Colonic mucosa (tissue), 4 donors: Measurements from ENCODE around the gene SPATA13. TPM values are rescaled to one million over a fixed set of nuclear protein-coding genes. Genes with fewer than 3 reads are reported as not detected.

Source experiments
- DNase-seq: peaks from one replicate; pipeline ENCODE4 v3.0.0-alpha.2; 2020
- H3K27ac ChIP-seq: fragments of 200-600 bp; one replicate; pipeline ENCODE4 v1.8.0; 2021
- H3K27me3 ChIP-seq: fragments of 200-600 bp; one replicate; pipeline ENCODE4 v1.8.0; 2021
- H3K36me3 ChIP-seq: fragments of 200-600 bp; one replicate; pipeline ENCODE4 v1.8.0; 2021
- H3K4me1 ChIP-seq: fragments of 200-600 bp; one replicate; pipeline ENCODE4 v1.8.0; 2021; ENCODE audit warnings: mild to moderate bottlenecking
- H3K4me3 ChIP-seq: fragments of 200-600 bp; one replicate; pipeline ENCODE4 v1.8.0; 2021
- H3K9ac ChIP-seq, 2 donors: one replicate each; pipeline ENCODE4 v1.7.0; 2013; ENCODE audit warnings: control low read depth in 2 of 2, low read depth in 2 of 2, low read length in 2 of 2
- H3K9me3 ChIP-seq: fragments of 200-600 bp; one replicate; pipeline ENCODE4 v1.8.0; 2021
- CTCF ChIP-seq: fragments of 200-600 bp; IDR thresholded peaks from one replicate; pipeline ENCODE4 v1.8.0; 2022; ENCODE audit warnings: antibody characterized with exemption, mild to moderate bottlenecking
- intact Hi-C: fragments of 100-400 bp; cut with DNase I; formaldehyde crosslinking; loops from one replicate; pipeline ENCODE4 v1.14.1; 2022
- total RNA-seq, 2 donors: library from RNA; stranded (reverse); fragmentation: NEBNext Ultra II Directional in 1 of 2; extraction: Animal tissue kit (Norgen Biotek cat#: 25700) in 1 of 2; gene quantifications; one replicate each; pipeline ENCODE4 v1.2.1, GENCODE V29; 2021
- donor health status: healthy.
- donor health status: DM: no; HTN: no; CAD: no.
- donor health status: DM: no; HTN: no; CAD: no.

Gene SPATA13
- total RNA-seq, 2 donors from 2014 or later: 41.5 to 43.8 TPM

- Histone ChIP-seq H3K36me3 (no peaks in the 10 kb centered on the region), H3K9me3 (no peaks in the 10 kb centered on the region), H3K27me3 (no peaks in the 10 kb centered on the region), H3K9ac (no peak overlapping the region), H3K4me1 (no peaks in the 10 kb centered on the region), H3K27ac (peak overlapping the region; percentile 26), H3K4me3 (no peak overlapping the region)
- intact Hi-C loops: no loop called here
- TF ChIP-seq CTCF: no peak
- no peak for DNase-seq
These were observed 13.5 kb upstream of the SPATA13 start for GRCh38 chr13:24146961-24147569.

DNA sequence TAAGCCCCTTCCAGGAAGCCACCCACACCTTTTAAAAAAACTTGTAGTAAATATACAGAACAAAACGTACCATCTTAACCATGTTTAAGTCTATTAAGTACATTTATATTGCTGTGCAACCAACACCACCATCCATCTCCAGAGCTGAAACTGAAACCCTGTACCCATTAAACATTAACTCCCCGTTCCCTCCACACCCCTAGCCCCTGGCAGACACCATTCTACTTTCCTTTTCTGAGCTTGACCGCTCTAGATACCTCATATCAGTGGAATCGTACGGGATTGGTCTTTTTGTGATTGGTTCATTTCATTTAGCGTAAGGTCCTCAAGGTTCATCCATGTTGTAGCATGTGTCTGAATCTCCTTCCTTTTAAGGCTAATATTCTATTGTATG is 13.0 kb upstream of the SPATA13 start:
- DNase-seq: peak; percentile 40
- H3K36me3 ChIP-seq: no peaks in the 10 kb centered on the region
- no peak overlapping the region for H3K4me3 ChIP-seq
- no peaks in the 10 kb centered on the region for H3K9me3 ChIP-seq
- H3K9ac ChIP-seq: no peak overlapping the region
- H3K27ac ChIP-seq: peak overlapping the region; percentile 26
- TF ChIP-seq CTCF: no peak
- intact Hi-C loops: no loop called here
- H3K4me1 ChIP-seq: no peaks in the 10 kb centered on the region
- H3K27me3 ChIP-seq: no peaks in the 10 kb centered on the region

- DNase-seq: no peak
- Histone ChIP-seq H3K27me3 (no peaks in the 10 kb centered on the region), H3K36me3 (no peaks in the 10 kb centered on the region), H3K9ac (peak overlapping the region in 1 of 2 donors; percentile 43), H3K4me3 (no peak overlapping the region), H3K4me1 (no peaks in the 10 kb centered on the region), H3K27ac (peak overlapping the region; percentile 25), H3K9me3 (no peaks in the 10 kb centered on the region)
- no peak for TF ChIP-seq CTCF
- intact Hi-C loops: no loop called here
These were observed 11.9 kb upstream of the SPATA13 start for GRCh38 chr13:24148414-24149235.

GRCh38 chr13:24149246-24150032 is 11.1 kb upstream of the SPATA13 start:
- H3K36me3 ChIP-seq: no peaks in the 10 kb centered on the region
- H3K4me1 ChIP-seq: no peaks in the 10 kb centered on the region
- no peak for TF ChIP-seq CTCF
- intact Hi-C loops: no loop called here
- no peaks in the 10 kb centered on the region for H3K9me3 ChIP-seq
- no peak overlapping the region for H3K4me3 ChIP-seq
- peak overlapping the region in 1 of 2 donors; percentile 43 for H3K9ac ChIP-seq
- peak overlapping the region; percentile 25 for H3K27ac ChIP-seq
- DNase-seq: no peak
- H3K27me3 ChIP-seq: no peaks in the 10 kb centered on the region

DNA sequence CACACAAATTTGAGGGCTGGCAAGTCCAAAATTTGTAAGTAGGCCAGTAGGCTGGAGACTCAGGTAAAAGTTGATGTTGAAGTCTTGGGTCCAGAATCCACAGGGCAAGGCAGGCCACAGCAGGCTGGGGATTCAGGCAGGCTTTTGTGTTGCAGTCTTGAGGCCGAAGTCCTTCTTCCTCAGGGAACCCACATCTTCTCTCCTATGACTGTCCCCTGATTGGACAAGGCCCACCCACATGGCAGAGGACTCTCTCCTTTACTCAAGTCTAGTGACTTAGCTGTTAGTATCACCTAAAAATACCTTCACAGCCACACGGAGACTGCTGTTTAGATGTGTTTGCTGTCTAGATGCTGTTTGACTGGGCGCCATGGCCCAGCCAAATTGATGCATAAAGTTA is 9.9 kb upstream of the SPATA13 start:
- no peak overlapping the region for H3K4me3 ChIP-seq
- DNase-seq: no peak
- H3K9me3 ChIP-seq: no peaks in the 10 kb centered on the region
- H3K36me3 ChIP-seq: no peaks in the 10 kb centered on the region
- no peaks in the 10 kb centered on the region for H3K4me1 ChIP-seq
- intact Hi-C loops: no loop called here
- no peak overlapping the region for H3K9ac ChIP-seq
- no peak for TF ChIP-seq CTCF
- H3K27ac ChIP-seq: no peak overlapping the region
- H3K27me3 ChIP-seq: no peaks in the 10 kb centered on the region
